Natural killer cell (primary cell): ENCODE data around the gene KIRREL1. TPM values are rescaled to one million over a fixed set of nuclear protein-coding genes. Genes with fewer than 3 reads are reported as not detected.

Experiments
- ATAC-seq, 3 donors: fragments of 150-1000 bp in 2 of 3; fragments of 200-7000 bp in 1 of 3; cut with Tn5 transposase; 1 replicate in 1 of 3; 2 replicates in 2 of 3; pipeline ENCODE4 v1.10.0; 2021; ENCODE audit warnings: mild to moderate bottlenecking in 2 of 3, moderate library complexity in 2 of 3
- DNase-seq, 2 donors: peaks; one replicate each; pipeline versions ENCODE4 v3.0.0 to v3.0.0-alpha.2; 2013 to 2021; ENCODE audit warnings: mixed read lengths in 1 of 2
- H3K27ac ChIP-seq: one replicate; pipeline ENCODE4 v1.5.1; 2013; ENCODE audit warnings: mild to moderate bottlenecking, low read length
- H3K27me3 ChIP-seq: one replicate; pipeline ENCODE4 v1.6.1; 2013; ENCODE audit warnings: low read length; ENCODE audit not compliant: control insufficient read depth, insufficient read depth
- H3K36me3 ChIP-seq: one replicate; pipeline ENCODE4 v1.6.1; 2013; ENCODE audit warnings: low read length; ENCODE audit not compliant: control insufficient read depth, insufficient read depth
- H3K4me1 ChIP-seq: one replicate; pipeline ENCODE4 v1.6.1; 2013; ENCODE audit warnings: low read length; ENCODE audit not compliant: control insufficient read depth, insufficient read depth
- H3K4me3 ChIP-seq: one replicate; pipeline ENCODE4 v1.5.1; 2013; ENCODE audit warnings: low read length
- H3K9me3 ChIP-seq: one replicate; pipeline ENCODE4 v1.6.1; 2013; ENCODE audit warnings: low read length; ENCODE audit not compliant: control insufficient read depth, insufficient read depth
- H3K27ac Mint-ChIP-seq, 2 donors: one replicate each; pipeline ENCODE4 v1.8.0; 2022; ENCODE audit warnings: mild to moderate bottlenecking in 2 of 2, mixed read lengths in 2 of 2, moderate library complexity in 1 of 2
- H3K27me3 Mint-ChIP-seq, 2 donors: one replicate each; pipeline ENCODE4 v1.8.0; 2022; ENCODE audit warnings: low read depth in 2 of 2, mixed read lengths in 2 of 2
- H3K36me3 Mint-ChIP-seq: one replicate; pipeline ENCODE4 v1.8.0; 2022; ENCODE audit warnings: mixed read lengths
- H3K4me1 Mint-ChIP-seq, 2 donors: one replicate each; pipeline ENCODE4 v1.8.0; 2022; ENCODE audit warnings: mixed read lengths in 2 of 2
- H3K4me3 Mint-ChIP-seq: one replicate; pipeline ENCODE4 v1.8.0; 2022; ENCODE audit warnings: mild to moderate bottlenecking, moderate library complexity, mixed read lengths
- H3K9me3 Mint-ChIP-seq, 2 donors: one replicate each; pipeline ENCODE4 v1.8.0; 2022; ENCODE audit warnings: mixed read lengths in 2 of 2
- CTCF ChIP-seq: fragments of 200-600 bp; IDR thresholded peaks from one replicate; pipeline ENCODE4 v1.8.0; 2022; ENCODE audit warnings: antibody characterized with exemption
- WGBS: methylation state at CpG from one replicate; pipeline ENCODE4 v1.1.7; 2013; ENCODE audit warnings: missing lambda C conversion rate; ENCODE audit not compliant: insufficient coverage; 5-methylcytosine and 5-hydroxymethylcytosine counted together
- intact Hi-C: fragments of 100-400 bp; cut with micrococcal nuclease; formaldehyde crosslinking; loops from one replicate; pipeline ENCODE4 v1.14.2; 2022
- total RNA-seq, 4 donors: library from RNA; stranded (reverse); fragments of 120-200 nt in 1 of 4; gene quantifications; one replicate each; pipeline versions ENCODE4 v1.2.3 to v1.2.4, GENCODE V29; 2013 to 2022

The KIRREL1 gene
- total RNA-seq, 3 donors from 2014 or later (not counting 1 experiment from before 2014, with no cell fraction given), result not detected

GRCh38 chr1:158007667-158008386 lies 14.4 kb downstream of the KIRREL1 start:
- Mint-ChIP-seq H3K36me3 (no peaks in the 10 kb centered on the region), H3K27ac (no peak overlapping the region), H3K27me3 (peaks cover 8 to 20% of the 10 kb centered on the region in 2 donors), H3K4me3 (no peak overlapping the region), H3K9me3 (no peaks in the 10 kb centered on the region), H3K4me1 (no peaks in the 10 kb centered on the region)
- no peaks in the 10 kb centered on the region for H3K36me3 ChIP-seq
- intact Hi-C loops, result no loop called here
- H3K4me3 ChIP-seq, result no peak overlapping the region
- H3K27ac ChIP-seq, result no peak overlapping the region
- TF ChIP-seq CTCF, result no peak
- no peaks in the 10 kb centered on the region for H3K9me3 ChIP-seq
- H3K4me1 ChIP-seq, result no peaks in the 10 kb centered on the region
- DNase-seq, result no peak
- H3K27me3 ChIP-seq, result no peaks in the 10 kb centered on the region
- 83% methylated on average over 15 of the region's 15 CpGs for WGBS
- ATAC-seq, result no peak

- H3K9me3 ChIP-seq, result no peaks in the 10 kb centered on the region
- Mint-ChIP-seq H3K27ac (no peak overlapping the region), H3K4me3 (no peak overlapping the region), H3K27me3 (peaks cover 8 to 16% of the 10 kb centered on the region in 2 donors), H3K36me3 (no peaks in the 10 kb centered on the region), H3K9me3 (no peaks in the 10 kb centered on the region), H3K4me1 (no peaks in the 10 kb centered on the region)
- intact Hi-C loops, result no loop called here
- H3K4me1 ChIP-seq, result no peaks in the 10 kb centered on the region
- DNase-seq, result no peak
- H3K4me3 ChIP-seq, result no peak overlapping the region
- H3K27me3 ChIP-seq, result no peaks in the 10 kb centered on the region
- no peak for ATAC-seq
- H3K36me3 ChIP-seq, result no peaks in the 10 kb centered on the region
- WGBS, result 80% methylated on average over 6 of the region's 6 CpGs
- H3K27ac ChIP-seq, result no peak overlapping the region
- no peak for TF ChIP-seq CTCF
Measured at GRCh38 chr1:158008630-158009029, 15.2 kb downstream of the KIRREL1 start.

- peaks cover 7 to 13% of the 10 kb centered on the region in 2 donors for H3K27me3 Mint-ChIP-seq
- H3K36me3 Mint-ChIP-seq, result no peaks in the 10 kb centered on the region
- H3K27ac ChIP-seq, result no peak overlapping the region
- H3K36me3 ChIP-seq, result no peaks in the 10 kb centered on the region
- no peaks in the 10 kb centered on the region for H3K9me3 Mint-ChIP-seq
- H3K27me3 ChIP-seq, result no peaks in the 10 kb centered on the region
- no peaks in the 10 kb centered on the region for H3K4me1 Mint-ChIP-seq
- ATAC-seq, result no peak
- H3K4me3 Mint-ChIP-seq, result no peak overlapping the region
- H3K27ac Mint-ChIP-seq, result no peak overlapping the region
- intact Hi-C loops, result no loop called here
- 89% methylated on average over 5 of the region's 5 CpGs for WGBS
- DNase-seq, result no peak
- no peaks in the 10 kb centered on the region for H3K4me1 ChIP-seq
- no peak overlapping the region for H3K4me3 ChIP-seq
- no peaks in the 10 kb centered on the region for H3K9me3 ChIP-seq
- TF ChIP-seq CTCF, result no peak
Measured at GRCh38 chr1:158011714-158012113, 18.3 kb downstream of the KIRREL1 start.
